Measurements from ENCODE around the gene TBL1X. TPM values are rescaled to one million over a fixed set of nuclear protein-coding genes. Genes with fewer than 3 reads are reported as not detected.

The TBL1X gene
- total and polyA plus RNA-seq, 10 of the 15 experiments (the other 5 are each of a cell fraction or from before 2014, with no cell fraction given) = 4.4 to 26.3 (median 10.6) TPM

- ATAC-seq = no peak
- intact Hi-C loops (cut with micrococcal nuclease; ENCODE audit: unreplicated experiment) = no loop called here
- FAIRE-seq = no peak
- in situ Hi-C loops (cut with MboI) = no loop called here
- no peaks in the 10 kb centered on the region for H3K27me3 ChIP-seq (replicated peaks in 1 of 2; ENCODE audit: control insufficient read depth in 2 of 2, insufficient read depth in 2 of 2, low read length in 1 of 2)
- no peaks in the 10 kb centered on the region for H4K20me1 ChIP-seq (ENCODE audit: control insufficient read depth, insufficient read depth)
- H3K9ac ChIP-seq (ENCODE audit: control insufficient read depth, insufficient read depth, low read length) = no peak overlapping the region
- RAD21 ChIA-PET (ENCODE audit: unreplicated experiment) = no interaction called here
- CTCF ChIA-PET = interaction anchor here (0.6 kb wide), 1 partner anchor 17 kb away, joined by 3 read pairs; no protein-coding TSS in a partner anchor
- H3K27ac ChIP-seq (ENCODE audit: control insufficient read depth, insufficient read depth) = no peak overlapping the region
- no peaks in the 10 kb centered on the region for H3K79me2 ChIP-seq (ENCODE audit: control insufficient read depth, insufficient read depth, low read length)
- no TSS peak for BruUV-seq (replicated peaks)
- TF ChIP-seq NKRF (conservative IDR thresholded peaks at IDR 0.05) (no peak), ZBED1 (IDR thresholded peaks at IDR 0.05; ENCODE audit: borderline replicate concordance) (no peak), CEBPZ (IDR thresholded peaks at IDR 0.05; ENCODE audit: low read depth, low read length) (no peak), POLR2A (IDR thresholded peaks at IDR 0.05; ENCODE audit: low read depth, low read length) (no peak), SMC3 (IDR thresholded peaks at IDR 0.05; ENCODE audit: borderline replicate concordance, low read length) (no peak)
- DNase-seq (ENCODE audit: low read depth, low spot score) = no peak
- H3K9me3 ChIP-seq (replicated peaks; ENCODE audit: control insufficient read depth, insufficient read depth, low read length) = no peaks in the 10 kb centered on the region; the same call in 2 of the 3 replicates
- H3K4me1 ChIP-seq (ENCODE audit: control insufficient read depth, insufficient read depth, low read length) = no peaks in the 10 kb centered on the region
- no peak overlapping the region for H3K4me3 ChIP-seq
- WGBS (ENCODE audit: insufficient coverage, insufficient replicate concordance, low lambda C conversion rate, missing lambda C conversion rate) = 71% methylated on average over 7 of the region's 7 CpGs
- POLR2A ChIA-PET = interaction anchor here (0.6 kb wide), 2 partner anchors 41 to 110 kb away, joined by 5 to 6 read pairs; no protein-coding TSS in a partner anchor
- no peak overlapping the region for H3K4me2 ChIP-seq (ENCODE audit: control insufficient read depth, insufficient read depth)
- H2AFZ ChIP-seq (ENCODE audit: control insufficient read depth, low read depth, low read length) = no peak overlapping the region
- H3K36me3 ChIP-seq (ENCODE audit: control insufficient read depth in 2 of 2, insufficient read depth in 2 of 2, low read length in 1 of 2) = no peaks in the 10 kb centered on the region; a peak in 1 of 4 replicates
- SMC1A ChIA-PET (ENCODE audit: uncharacterized antibody, unreplicated experiment) = interaction anchor here (1.0 to 1.4 kb wide), 3 partner anchors 8 to 147 kb away, joined by 3 to 4 read pairs (median 3); no protein-coding TSS in a partner anchor
These were observed 144.6 kb downstream of the TBL1X start for GRCh38 chrX:9609499-9609898.

All from GM12878 (cell line).